K562 treated with DMSO at 1 percent for 4 hours (cell line): Measurements from ENCODE around the gene CRYM. TPM values are rescaled to one million over a fixed set of nuclear protein-coding genes. Genes with fewer than 3 reads are reported as not detected.

ENCODE experiments used
- total RNA-seq: library from RNA; unstranded; fragments of 300-600 nt; gene quantifications from 2 replicates; pipeline ENCODE4 v1.2.3, GENCODE V29; 2022; ENCODE audit not compliant: insufficient read depth

CRYM gene
- 2.4 and 3.8 TPM in 2 replicates for total RNA-seq

GRCh38 chr16:21277927-21278706 lies at the start of gene CRYM:
Gene CRYM (minus strand): TSS chr16:21278290. CDS start chr16:21278251, 39 bp downstream.

GRCh38 chr16:21233521-21234150 lies 44.5 kb downstream of the CRYM start, which contains the start of gene ANKS4B:
Gene ANKS4B (plus strand): TSS chr16:21233699. CDS start chr16:21233738, 39 bp downstream.

GRCh38 chr16:21211486-21211885 lies 66.6 kb downstream of the CRYM start, which contains the start of gene ZP2:
Gene ZP2 (minus strand): TSS chr16:21211574. CDS start chr16:21211547, 27 bp downstream.

Other genes starting within 250 kb of the CRYM start
- 0.20 and 0.47 TPM in 2 replicates for gene DNAH3, start 127.4 kb downstream of the CRYM start, total RNA-seq
- gene LDAF1, start 119.6 kb downstream of the CRYM start, total RNA-seq, result 15.0 and 19.9 TPM in 2 replicates
- gene ZP2, start 66.7 kb downstream of the CRYM start, total RNA-seq, result not detected in 2 replicates
- gene ANKS4B, start 44.6 kb downstream of the CRYM start, total RNA-seq, result not detected in 2 replicates